Cardiac septum (tissue), 1 donor: ENCODE measurements around the gene PYCR2. TPM values are rescaled to one million over a fixed set of nuclear protein-coding genes. Genes with fewer than 3 reads are reported as not detected.
A peak's percentile ranks its signal among the peaks of the same experiment; 100 is the strongest.
"Not testable (repeated sequence)": the region's sequence is repeated elsewhere in the genome, so short reads cannot be mapped to it uniquely, and the experiment has no call there.

ENCODE experiments used
- DNase-seq: peaks from one replicate; pipeline ENCODE4 v3.0.0-alpha.2; 2020; ENCODE audit warnings: low spot score
- intact Hi-C: fragments of 100-400 bp; cut with DNase I; formaldehyde crosslinking; loops from one replicate; pipeline ENCODE4 v1.14.0; 2022
- long read RNA-seq: library from polyadenylated mRNA; unstranded; transcript quantifications from one replicate; pipeline ENCODE4 v2.0.0, GENCODE V29; 2021
- total RNA-seq: library from RNA; stranded (reverse); fragmentation: NEBNext Ultra II Directional; extraction: Animal tissue kit (Norgen Biotek cat#: 25700); gene quantifications from one replicate; pipeline ENCODE4 v1.2.1, GENCODE V29; 2021
- donor health status: DM: no; HTN: no; CAD: no.

Gene PYCR2
- 68.6 TPM for total RNA-seq
- long read RNA-seq, transcript PYCR2-201 (7 exons, 1,689 nt): major isoform, 85 of 115 reads
- long read RNA-seq, partial matches to known transcripts: 15 of 115 reads
- long read RNA-seq, other reads (novel, unspliced or antisense): 15 of 115 reads

- peak; percentile 97 for DNase-seq
- intact Hi-C loops: loop anchor here (1.0 to 5.0 kb wide), 2 partner anchors 42 to 497 kb away; partner anchors contain the start of genes LBR and TMEM63A
Observed at GRCh38 chr1:225923692-225924555, at the start of gene PYCR2. Gene PYCR2, minus strand, starts transcription at chr1:225924250. Its CDS starts 140 bp downstream, at chr1:225924110.

DNA sequence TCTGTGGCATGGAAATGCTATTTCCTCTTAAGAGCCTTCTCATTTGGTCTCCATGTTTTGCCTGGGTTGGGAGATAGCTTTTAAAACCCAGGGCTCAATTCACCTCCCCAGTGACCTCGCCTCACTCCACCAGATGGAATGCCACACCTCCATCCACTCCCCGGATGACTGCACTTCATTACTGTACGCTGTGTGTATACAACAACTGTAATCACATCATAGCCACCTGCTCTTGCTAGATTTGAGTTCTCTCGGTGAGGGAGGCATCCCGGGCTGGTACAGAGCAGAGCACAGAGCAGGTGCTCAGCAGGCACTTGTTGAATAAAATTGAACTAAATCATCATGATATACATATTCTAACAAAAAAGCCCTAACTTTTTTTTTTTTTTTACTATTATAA, 49.1 kb upstream of the PYCR2 start:
- no peak for DNase-seq
- intact Hi-C loops: loop anchor here (5.0 to 10.0 kb wide), 2 partner anchors 61 to 198 kb away; partner anchors contain the start of gene SRP9

DNA sequence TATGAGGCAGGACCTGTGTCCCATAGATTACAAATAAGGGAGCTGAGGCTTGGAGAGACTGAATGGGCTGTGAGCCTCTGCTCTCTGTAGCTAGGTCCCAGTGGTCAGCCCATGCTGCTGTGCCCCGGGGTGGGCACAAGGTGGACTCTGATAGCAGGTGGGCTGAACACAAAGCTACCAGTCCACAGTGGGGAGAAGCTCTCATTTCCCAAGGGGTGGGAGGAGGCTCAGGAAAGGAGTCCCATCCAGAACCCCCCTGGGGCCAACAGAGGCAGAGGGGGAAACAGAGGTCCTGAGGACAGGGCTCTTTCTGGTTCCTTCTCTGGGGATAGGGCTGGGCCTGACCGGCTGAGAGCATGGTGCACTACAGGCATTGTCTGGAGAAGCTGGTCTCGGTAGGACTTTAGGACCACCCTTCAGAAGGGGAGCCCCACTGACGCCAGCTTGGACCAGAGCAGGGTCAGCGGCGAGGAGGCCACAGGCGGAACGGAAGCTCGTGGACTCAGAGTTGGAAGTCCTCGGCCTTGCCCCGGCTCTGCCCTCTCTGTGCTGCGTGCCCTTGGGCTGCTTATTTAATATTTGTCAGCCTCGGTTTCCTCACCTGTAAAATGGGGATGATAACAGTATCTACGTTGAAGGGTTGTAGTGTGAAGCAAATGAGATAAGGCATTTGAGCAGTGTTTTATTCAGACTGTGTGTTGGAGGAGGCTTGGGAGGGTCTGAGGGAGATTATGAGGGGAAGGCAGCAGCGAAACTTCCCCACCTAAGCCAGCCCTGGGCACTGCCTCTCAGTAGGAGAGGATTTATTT, 48.5 kb upstream of the PYCR2 start:
- intact Hi-C loops: loop anchor here (5.0 to 10.0 kb wide), 2 partner anchors 60 to 198 kb away; partner anchors contain the start of gene SRP9
- no peak for DNase-seq

GRCh38 chr1:225970592-225971157, 46.6 kb upstream of the PYCR2 start:
- intact Hi-C loops: loop anchor here (5.0 to 10.0 kb wide), 2 partner anchors 58 to 196 kb away; partner anchors contain the start of gene SRP9
- not testable (repeated sequence) for DNase-seq

DNA sequence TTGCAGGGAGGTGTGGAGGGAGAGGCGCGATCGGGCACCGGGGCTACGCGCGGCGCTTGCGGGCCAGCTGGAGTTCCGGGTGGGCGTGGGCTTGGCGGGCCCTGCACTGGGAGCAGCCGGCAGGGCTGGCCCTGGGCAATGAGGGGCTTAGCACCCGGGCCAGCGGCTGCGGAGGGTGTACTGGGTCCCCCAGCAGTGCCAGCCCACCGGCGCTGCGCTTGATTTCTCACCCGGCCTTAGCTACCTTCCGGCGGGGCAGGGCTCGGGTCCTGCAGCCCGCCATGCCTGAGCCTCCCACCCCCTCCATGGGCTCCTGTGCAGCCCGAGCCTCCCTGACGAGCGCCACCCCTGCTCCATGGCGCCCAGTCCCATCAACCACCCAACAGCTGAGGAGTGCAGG, 45.7 kb upstream of the PYCR2 start:
- intact Hi-C loops: loop anchor here (5.0 to 10.0 kb wide), 2 partner anchors 57 to 195 kb away; partner anchors contain the start of gene SRP9

GRCh38 chr1:225965231-225965630, 41.2 kb upstream of the PYCR2 start:
- no peak for DNase-seq
- intact Hi-C loops: no loop called here

More for the DNA sequence above, 45.7 kb upstream of the PYCR2 start:
- not testable (repeated sequence) for DNase-seq

DNA sequence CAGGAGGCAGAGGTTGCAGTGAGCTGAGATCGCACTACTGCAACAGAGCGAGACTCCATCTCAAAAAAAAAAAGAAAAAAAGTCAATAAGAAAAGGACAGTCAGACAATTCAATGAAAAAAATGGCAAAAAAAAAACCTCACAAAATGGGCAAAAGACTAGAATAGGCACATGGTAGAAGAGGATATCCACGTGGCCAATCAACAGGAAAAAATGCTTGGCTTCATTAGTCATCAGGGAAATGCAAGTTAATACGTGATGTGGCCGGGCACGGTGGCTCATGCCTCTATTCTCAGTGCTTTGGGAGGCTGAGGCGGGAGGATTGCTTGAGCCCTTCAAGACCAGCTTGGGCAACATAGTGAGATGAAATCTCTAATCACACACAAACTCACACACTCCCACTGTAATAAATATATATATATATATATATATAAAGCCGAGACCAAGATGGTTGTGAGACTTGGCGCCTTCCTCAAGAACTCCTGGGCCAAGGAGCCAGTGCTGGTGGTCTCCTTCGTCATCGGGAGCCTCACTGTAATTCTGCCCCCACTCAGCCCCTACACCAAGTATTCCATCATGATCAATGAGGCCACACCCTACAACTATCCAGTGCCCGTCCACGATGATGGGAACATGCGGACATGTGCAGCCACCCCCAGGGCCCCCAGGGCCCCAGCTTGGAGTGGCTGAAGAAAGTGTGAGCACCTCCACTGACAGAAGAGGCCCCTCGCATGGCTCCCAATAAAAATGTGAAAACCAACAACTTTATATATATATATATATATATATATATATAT, 39.9 kb upstream of the PYCR2 start:
- intact Hi-C loops: no loop called here
- DNase-seq: peak; percentile 24

GRCh38 chr1:225962440-225962975, 38.5 kb upstream of the PYCR2 start:
- peak; percentile 74 for DNase-seq
- intact Hi-C loops: no loop called here

GRCh38 chr1:225961659-225962439, 37.8 kb upstream of the PYCR2 start:
- intact Hi-C loops: no loop called here
- peak; percentile 67 for DNase-seq

DNA sequence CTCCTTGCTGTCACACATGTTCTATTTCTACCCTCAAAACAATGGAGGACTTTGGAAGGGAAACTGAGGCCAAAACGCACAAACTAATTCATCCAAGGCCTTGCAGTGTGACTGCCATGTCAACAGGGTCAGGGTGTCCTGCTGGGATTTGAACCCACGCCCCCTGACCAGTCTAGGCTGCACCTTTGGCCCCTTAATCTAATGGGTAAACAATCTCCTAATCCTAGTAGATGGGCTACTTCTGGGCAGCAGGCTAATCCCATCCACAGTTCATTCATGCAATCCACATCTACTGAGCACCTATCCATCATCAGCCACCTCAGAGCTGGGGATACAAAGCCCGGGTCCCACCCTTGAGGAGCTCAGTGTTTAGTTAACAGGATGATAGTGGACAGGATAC, 34.0 kb upstream of the PYCR2 start:
- intact Hi-C loops: no loop called here

DNA sequence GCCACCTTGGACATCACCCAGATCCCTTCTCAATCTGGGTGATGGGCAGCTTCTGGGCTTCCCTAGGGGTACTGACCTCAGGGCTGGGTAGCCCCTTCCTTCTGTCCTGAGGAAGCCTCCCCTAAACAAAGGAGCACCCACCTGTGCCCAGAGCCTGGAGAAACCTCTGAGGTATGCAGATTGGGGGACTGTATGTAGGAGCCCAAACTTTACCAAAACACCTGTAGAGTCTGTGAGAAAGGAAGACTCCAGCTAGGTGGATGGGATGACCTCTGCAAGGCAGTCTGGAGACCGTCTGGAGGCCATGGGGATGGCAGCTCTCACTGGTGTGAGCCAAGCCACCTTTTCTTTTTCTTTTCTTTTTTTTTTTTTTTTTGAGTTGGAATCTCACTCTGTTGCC, 30.7 kb upstream of the PYCR2 start:
- DNase-seq: no peak

More for the DNA sequence above, 34.0 kb upstream of the PYCR2 start:
- DNase-seq: peak; percentile 49

DNA sequence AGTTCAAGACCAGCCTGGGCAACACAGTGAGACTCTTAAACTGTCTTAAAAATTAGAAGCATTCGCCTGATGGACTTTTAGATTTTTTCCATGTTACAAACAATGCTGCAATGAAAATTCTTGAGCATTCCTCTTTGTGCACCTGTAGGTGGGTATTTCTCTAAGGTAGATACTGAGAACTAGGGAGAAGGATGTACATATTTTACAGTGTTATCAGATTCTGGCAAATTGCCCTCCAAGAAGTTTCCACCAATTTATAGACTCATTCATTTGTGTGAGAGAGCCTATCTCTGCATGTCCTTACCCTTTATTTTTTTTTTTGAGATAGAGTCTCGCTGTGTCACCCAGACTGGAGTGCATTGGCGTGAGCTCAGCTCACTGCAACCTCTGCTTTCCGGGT, 29.3 kb upstream of the PYCR2 start:
- no peak for DNase-seq
- intact Hi-C loops: no loop called here

More for the DNA sequence above, 30.7 kb upstream of the PYCR2 start:
- intact Hi-C loops: no loop called here

DNA sequence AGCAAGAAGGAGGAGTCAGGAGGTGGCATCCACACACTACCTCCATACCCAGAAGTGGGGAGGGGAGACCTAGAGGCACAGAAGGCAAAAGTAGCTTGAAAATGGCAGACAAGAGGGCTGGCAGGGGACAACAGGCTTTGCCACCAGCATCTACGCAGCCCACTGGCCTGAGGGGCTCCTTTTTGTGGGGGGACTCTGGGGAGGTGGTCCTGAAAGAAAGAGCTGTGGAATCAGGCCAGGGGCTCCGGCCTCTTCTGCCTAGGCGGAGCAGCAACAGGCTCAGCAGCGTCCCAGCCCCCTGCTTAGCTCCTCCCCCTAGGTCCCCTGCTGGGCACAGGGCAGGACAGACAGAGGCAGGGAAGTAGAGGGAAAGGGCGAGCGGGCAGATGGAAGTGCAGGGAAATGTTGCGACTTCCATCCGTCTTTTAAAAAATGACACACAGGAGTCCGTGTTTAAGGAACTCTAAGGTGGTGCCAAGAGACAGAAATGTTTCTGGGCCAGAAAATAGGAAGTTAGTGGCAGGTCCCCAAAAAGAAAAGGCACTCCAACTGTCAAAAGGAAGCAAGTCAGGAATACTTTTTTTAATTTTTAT, 27.0 kb upstream of the PYCR2 start:
- intact Hi-C loops: no loop called here
- DNase-seq: no peak

DNA sequence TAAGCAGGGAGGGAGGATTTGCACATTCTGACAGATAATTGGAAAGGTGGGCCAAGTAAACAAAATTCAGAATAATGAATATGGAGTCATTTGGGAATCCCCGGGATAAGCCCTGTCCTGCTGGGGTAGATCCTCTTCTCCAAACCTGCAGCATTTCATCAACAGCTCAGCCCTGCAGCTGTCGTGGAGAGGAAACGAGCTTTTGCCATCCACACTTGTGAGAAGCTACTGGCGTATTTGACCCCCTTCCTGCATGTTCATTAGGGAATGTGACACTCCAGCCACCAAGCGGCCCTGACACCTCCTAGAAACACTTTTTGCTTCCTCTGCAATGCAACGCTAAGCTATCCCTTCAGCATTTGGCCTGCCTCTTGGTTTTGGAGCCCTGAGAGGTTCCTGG, 25.0 kb upstream of the PYCR2 start:
- intact Hi-C loops: no loop called here
- no peak for DNase-seq

DNA sequence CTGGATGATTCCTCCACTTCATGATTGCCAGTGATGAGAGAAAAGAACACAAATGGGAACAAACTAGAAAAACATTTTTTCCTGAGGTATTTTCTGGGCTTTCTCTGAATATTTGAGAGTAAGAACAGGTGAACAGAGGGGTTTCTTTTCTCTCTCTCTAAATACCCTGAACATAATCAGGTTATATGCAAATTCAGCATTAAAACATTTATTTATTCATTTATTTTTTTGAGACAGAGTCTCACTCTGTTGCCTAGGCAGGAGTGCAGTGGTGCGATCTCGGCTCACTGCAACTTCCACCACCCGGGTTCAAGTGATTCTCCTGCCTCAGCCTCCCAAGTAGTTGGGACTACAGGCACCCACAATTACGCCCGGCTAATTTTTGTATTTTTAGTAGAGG, 22.8 kb upstream of the PYCR2 start:
- DNase-seq: no peak
- intact Hi-C loops: no loop called here

DNA sequence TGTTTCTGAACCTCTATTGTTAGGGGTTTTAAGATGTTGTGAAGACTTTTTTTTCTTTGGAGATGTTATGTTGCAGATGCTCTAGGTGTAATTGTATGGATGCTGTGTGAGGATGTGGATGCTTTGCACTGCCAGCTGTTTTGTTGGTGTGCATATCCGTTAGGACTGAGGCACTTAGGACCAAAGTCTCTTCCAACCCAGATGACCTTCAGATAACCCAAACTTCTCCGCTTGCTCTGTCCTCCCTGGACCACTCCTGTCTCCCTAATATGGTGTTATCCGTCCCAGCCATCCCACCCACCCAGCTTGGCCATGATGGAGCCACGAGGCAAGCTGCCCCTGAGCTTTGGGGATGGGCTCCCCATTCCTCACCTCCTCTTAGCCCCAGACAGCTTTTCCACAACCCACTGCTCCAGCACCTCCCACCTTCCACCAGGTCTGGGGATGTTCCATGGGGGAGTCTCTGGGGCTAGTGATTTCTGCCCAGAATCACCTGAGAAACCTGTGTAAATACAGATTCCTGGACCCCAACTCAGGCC, 22.1 kb upstream of the PYCR2 start:
- intact Hi-C loops: no loop called here

DNA sequence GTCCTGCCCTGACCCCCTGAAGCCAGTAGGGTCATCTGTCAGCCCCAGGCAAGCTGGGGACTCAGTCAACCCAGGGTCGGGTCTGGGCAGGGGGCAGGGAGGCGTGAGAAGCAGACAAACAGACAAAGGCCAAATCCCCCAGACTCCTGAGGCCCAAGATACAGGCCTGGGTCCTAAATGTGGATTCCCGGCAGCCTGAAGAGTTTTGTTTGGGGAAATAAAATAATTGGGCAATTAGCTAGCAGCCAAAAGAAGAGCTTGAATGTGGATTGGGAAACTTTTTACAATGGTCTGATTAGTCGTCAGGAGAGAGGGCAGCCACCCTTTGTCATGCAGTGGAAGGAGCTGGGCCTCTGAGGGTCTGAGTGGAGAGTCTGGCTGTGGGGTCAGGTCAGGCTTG, 21.5 kb upstream of the PYCR2 start:
- intact Hi-C loops: no loop called here

More for the DNA sequence above, 22.1 kb upstream of the PYCR2 start:
- no peak for DNase-seq

More for the DNA sequence above, 21.5 kb upstream of the PYCR2 start:
- DNase-seq: no peak
